Germinal center (tissue), 1 donor: ENCODE results near the gene DYNLRB2.

Experiments used
- DNase-seq: peaks from one replicate; pipeline ENCODE4 v3.0.0; 2012; ENCODE audit warnings: mixed read lengths, low spot score

Gene DYNLRB2

DNA sequence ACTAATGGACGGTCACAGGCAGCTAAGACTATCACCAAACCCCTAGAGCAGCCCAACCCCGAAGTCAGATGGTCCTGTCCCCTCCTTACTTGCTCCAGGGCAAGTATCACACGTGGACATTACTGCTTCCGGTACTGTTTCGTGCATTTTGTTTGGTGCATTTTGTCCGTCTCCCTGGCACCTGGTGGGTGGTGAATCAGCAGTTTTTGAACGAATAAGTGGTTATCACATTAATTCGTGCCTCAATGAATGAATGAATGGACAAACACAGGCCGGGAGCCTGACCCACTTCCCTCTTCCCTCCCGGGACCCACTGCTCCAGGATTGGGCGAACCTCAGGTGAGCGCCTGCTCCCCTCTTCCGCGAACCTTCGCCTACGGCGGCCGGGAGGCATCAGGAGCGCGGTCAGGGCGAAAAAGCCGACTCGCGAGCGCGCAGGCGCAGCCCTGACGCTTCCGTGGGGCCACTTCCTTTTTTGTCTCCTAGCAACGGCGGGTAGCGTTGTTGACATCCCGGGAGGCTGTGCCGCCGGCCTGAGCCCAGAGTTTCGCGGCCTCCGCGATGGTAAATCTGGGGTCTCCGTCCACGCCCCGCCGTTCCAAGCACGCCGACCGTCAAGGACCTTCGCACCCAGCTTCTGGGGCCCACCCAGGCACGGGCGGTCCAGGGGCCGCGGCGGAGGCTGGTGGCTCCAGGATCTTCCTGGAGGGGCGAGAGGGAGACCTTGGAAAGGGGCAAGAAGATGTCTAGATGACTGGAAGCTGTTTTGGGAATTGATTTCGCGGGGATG lies at the start of gene DYNLRB2:
DYNLRB2 (plus strand) TSS at position 478 of the 790 bp plus-strand sequence; CDS start at position 562, 84 bp downstream.
- DNase-seq, result peak; percentile 94

DNA sequence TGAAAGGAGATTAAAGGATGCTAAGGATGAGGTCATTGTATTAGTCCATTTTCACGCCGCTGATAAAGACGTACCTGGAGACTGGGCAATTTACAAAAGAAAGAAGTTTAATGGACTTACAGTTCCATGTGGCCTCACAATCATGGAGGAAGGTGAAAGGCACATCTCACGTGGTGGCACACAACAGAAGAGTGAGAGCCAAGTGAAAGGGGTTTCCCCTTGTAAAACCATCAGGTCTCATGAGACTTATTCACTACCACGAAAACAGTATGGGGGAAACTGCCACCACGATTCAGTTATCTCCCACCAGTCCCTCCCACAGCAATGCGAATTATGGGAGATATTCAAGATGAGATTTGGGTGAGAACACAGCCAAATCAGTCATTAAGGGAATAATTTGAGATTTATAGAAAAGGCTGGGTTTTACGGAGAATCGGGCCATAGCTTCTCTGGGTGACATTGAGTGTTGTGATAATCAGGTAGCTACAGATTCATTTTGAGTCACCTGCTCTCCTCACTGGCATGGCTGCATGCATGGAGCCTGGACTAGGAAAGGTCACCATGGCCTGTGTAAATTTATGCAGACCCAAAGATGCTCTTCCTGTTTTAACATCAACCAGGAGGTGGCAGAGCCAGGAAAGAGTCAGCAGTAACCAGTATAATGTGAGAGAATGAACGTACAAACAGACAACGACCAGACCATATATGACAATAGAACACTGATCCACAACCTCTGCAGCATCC lies 40.5 kb upstream of the DYNLRB2 start:
- DNase-seq, result no peak

DNA sequence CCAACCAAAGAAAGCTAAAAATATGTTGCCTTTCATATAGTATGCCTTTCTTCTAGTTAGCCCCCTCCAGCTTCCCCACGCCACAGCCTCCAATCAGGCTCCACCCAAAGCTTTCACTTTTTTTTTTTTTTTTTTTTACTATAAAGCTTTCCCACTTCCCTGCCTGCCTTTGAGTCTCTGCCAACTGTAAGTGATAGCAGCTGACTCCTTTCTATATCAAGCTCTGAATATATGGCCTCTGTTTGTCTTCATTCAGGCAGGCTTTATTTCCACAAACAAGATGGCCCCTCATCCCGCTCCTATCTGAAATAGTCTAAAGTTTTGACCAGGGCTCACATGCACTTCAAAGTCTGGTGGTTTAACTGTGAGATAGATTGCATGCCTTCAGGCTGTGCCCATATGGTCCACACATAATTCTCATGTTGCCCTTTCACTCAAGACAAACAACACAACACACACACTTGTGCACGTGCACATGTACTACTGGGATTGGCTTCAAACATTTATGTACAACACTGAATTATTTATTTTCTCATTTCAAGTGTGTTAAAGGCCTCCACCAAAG lies 39.8 kb upstream of the DYNLRB2 start:
- DNase-seq, result no peak

DNA sequence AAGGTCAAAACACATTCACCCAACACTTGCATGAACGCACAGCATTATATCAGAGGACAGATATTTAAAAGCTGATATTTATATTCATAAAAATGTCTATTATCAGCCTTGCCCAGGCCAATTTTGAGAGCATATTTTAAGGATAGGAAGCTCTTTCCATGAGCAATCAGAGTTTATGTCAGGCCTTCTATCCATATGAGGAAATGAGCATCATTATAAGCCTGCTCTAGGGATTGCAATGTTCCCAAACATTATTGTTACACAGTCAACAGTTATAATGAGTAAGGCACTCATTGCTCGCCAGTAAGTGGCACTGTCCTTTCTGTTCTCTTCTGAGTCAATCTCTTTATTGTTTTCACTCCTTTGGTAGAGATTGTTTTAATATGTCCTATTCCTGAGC lies 37.7 kb upstream of the DYNLRB2 start:
- no peak for DNase-seq

DNA sequence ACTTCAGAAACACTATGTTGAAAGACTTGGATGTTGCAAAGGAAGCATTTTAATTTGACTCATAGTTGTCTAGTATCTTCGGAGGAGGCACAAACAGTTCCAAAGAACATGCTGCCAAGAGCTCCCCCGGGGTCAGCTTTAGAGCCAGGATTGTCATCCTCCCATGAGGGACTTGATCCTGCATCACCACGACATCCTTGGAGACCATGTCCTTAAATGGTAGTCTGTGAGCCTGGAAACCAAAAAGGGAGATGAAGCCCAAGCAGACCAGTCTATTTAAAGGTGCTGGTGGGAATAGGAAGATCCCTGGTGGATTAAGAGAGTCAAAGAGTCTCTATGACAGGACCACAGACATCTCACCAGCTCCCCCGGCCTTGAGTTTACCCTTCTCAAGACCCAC lies 33.3 kb upstream of the DYNLRB2 start:
- no peak for DNase-seq

DNA sequence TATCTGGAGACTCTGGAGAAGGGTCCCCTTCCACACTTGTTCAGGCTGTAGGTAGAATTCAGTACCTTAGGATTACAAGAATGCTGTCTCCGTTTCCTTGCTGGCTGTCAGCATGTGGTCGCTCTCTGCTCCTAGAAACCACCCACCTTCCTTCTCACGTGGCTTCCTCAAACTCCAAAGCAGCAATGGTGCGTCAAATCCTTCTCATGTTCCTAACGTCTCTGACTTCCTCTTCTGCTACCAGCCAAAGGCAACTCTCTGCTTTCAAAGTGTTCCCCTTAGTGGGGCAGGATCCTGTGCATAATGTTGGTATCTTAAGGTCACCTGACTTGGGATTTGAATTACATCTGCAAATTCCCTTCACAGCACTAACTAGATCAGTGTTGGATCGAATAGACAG lies 30.9 kb upstream of the DYNLRB2 start:
- DNase-seq, result no peak

GRCh38 chr16:80511824-80512592 lies 28.8 kb upstream of the DYNLRB2 start:
- no peak for DNase-seq

DNA sequence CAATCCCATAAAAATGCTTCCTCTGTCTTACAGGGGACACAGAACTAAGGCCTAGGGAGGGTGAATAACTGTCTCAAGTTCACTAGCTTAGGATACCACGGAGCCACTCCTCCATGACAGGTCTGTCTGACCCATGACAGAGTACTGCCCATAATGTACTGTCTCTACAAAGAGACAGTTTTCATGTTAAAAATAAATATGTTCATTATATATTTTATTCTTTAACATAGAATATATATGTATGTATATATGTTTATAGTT lies 28.3 kb upstream of the DYNLRB2 start:
- no peak for DNase-seq

- no peak for DNase-seq
These were observed 25.4 kb upstream of the DYNLRB2 start for GRCh38 chr16:80515374-80515773.

GRCh38 chr16:80517846-80518245 lies 22.9 kb upstream of the DYNLRB2 start:
- no peak for DNase-seq

- DNase-seq, result peak; percentile 63
These were observed 22.4 kb upstream of the DYNLRB2 start for GRCh38 chr16:80518436-80518835.

DNA sequence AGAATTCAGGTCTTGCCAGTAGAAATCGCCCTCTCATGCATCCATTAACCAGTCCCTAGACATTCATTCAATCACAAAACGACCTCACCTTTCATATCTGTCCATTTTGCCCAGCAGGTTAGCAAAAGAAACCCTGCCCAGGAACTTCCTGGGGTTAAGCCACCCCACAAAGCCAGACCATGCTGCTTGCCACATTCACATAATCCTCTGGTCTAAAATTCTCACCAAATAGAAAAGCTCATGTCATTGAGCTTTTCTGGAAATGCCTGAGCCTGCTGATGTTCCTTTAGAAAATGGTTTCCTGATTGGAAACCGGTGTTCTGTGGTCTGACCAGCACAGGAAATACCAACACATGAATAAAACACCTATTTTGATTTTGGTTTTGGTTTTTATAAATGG lies 21.6 kb upstream of the DYNLRB2 start:
- no peak for DNase-seq

DNA sequence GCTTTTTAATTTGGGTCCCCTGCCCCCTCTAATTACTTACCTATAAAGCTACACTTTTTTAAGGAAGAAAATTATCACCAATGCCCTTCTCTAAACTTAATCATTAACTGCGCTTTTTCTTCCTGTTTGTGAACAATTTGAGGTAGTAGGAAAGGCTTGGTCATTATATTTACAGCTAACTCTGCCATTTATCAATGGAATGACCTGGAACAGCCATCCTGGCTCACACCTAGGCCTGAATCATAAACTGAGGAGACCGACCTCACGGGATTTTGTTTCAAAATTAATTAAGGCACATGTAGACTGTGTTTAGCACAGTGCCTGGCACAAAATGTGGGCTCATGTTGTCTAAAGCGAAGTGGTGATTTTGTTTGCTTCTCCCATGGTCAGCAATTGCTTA lies 15.4 kb upstream of the DYNLRB2 start:
- no peak for DNase-seq

- peak; percentile 57 for DNase-seq
These were observed 14.3 kb upstream of the DYNLRB2 start for GRCh38 chr16:80526418-80527061.

DNA sequence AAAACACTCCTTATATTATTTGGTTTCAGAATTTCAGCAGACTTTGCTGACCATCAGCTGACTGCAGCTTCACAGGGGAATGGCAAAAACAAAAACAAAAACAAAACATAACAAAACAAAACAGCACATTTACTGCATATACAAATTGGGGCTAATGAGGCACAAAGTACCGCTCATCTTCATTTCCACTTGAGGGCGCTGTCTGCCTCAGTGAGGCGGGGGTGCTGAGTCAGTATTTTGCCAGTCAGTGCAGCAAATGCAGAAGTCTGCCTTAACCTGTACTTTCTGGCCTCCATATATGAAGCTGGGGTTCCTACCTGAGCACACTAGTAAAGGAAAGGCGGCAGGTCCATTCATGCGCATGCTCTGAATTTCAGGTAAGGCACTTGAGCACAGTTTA lies 13.5 kb upstream of the DYNLRB2 start:
- DNase-seq, result peak; percentile 62

DNA sequence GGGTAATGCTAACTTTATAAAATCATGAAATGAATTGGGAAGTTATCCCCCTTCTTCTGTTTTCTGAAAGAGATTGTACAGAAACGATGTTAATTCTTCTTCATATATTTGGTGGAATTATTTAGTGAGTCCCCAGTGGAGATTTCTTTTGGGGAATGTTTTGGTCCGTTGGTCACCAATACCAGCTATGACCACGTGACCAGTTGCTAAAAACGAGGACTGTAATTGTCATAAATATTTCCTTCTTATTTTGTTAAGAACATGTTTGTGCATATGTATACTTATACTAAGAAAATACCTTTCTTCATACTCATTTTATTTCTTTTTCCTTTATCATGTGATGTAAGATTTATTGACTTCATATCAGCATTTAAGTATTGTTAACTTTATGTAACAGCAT lies 10.3 kb upstream of the DYNLRB2 start:
- DNase-seq, result no peak

- no peak for DNase-seq
These were observed 4.6 kb upstream of the DYNLRB2 start for GRCh38 chr16:80536238-80536637.

- DNase-seq, result no peak
These were observed 507 bp downstream of the DYNLRB2 start for GRCh38 chr16:80541306-80541694.

- DNase-seq, result no peak
These were observed 2.4 kb downstream of the DYNLRB2 start for GRCh38 chr16:80543162-80543561.

DNA sequence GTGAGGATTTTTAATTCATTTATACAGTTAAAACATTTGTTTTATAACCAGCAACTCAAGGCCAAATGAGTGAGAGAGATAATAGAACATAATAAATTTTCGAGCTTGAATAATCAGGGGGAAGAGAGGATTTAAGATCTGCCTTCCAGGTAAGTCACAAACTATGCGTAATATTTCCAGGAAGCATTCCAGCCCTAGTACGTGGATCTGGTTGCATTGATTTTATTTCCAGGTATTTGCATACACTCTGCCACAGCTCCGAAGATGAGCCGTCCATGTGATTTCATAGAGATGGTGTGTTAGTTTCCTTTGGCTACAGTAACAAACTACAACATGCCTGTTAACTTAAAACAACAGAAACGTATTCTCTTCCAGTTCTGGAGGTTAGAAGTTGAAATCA lies 3.5 kb downstream of the DYNLRB2 start:
- no peak for DNase-seq

GRCh38 chr16:80546249-80546648 lies 5.5 kb downstream of the DYNLRB2 start:
- no peak for DNase-seq

- no peak for DNase-seq
These were observed 6.4 kb downstream of the DYNLRB2 start for GRCh38 chr16:80547145-80547544.
